ENCODE data around the gene MEGF11. TPM values are rescaled to one million over a fixed set of nuclear protein-coding genes. Genes with fewer than 3 reads are reported as not detected.
A peak's percentile ranks its signal among the peaks of the same experiment; 100 is the strongest.

Gene MEGF11
- total RNA-seq, 6 experiments from 2014 or later: not detected

- H3K27ac Mint-ChIP-seq: no peak overlapping the region
- TF ChIP-seq, protein P1, sequence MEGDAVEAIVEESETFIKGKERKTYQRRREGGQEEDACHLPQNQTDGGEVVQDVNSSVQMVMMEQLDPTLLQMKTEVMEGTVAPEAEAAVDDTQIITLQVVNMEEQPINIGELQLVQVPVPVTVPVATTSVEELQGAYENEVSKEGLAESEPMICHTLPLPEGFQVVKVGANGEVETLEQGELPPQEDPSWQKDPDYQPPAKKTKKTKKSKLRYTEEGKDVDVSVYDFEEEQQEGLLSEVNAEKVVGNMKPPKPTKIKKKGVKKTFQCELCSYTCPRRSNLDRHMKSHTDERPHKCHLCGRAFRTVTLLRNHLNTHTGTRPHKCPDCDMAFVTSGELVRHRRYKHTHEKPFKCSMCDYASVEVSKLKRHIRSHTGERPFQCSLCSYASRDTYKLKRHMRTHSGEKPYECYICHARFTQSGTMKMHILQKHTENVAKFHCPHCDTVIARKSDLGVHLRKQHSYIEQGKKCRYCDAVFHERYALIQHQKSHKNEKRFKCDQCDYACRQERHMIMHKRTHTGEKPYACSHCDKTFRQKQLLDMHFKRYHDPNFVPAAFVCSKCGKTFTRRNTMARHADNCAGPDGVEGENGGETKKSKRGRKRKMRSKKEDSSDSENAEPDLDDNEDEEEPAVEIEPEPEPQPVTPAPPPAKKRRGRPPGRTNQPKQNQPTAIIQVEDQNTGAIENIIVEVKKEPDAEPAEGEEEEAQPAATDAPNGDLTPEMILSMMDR (IDR thresholded peaks at IDR 0.05): peak; percentile 95
- H3K36me3 Mint-ChIP-seq (ENCODE audit: low read depth): no peaks in the 10 kb centered on the region
- H3K9me3 Mint-ChIP-seq: no peaks in the 10 kb centered on the region
- no peak overlapping the region for H3K4me3 Mint-ChIP-seq
- DNase-seq: peak; percentile 41
- peaks cover 11% of the 10 kb centered on the region for H3K27me3 Mint-ChIP-seq (ENCODE audit: insufficient read depth)
- no peaks in the 10 kb centered on the region for H3K4me1 Mint-ChIP-seq (ENCODE audit: low read depth)
These were observed 396.6 kb downstream of the MEGF11 start for GRCh38 chr15:65856821-65857455.

DNA sequence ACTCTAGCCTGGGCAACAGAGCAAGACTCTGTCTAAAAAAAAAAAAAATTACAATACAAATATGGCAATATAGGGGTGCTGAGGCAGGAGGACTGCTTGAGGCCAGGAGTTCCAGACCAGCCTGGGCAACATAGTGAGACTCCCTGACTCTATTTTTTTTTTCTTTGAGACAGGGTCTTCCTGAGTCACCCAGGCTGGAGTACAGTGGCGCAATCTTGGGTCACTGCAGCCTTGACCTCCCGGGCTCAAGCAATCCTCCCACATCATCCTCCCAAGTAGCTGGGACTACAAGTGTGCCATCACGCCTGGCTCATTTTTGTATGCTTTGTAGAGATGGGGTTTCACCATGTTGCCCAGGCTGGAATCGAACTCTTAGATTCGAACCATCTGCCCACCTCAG is 401.6 kb downstream of the MEGF11 start:
- no peak for DNase-seq
- H3K36me3 Mint-ChIP-seq (ENCODE audit: low read depth): no peaks in the 10 kb centered on the region
- H3K4me3 Mint-ChIP-seq: no peak overlapping the region
- H3K4me1 Mint-ChIP-seq (ENCODE audit: low read depth): no peaks in the 10 kb centered on the region
- no peak overlapping the region for H3K27ac Mint-ChIP-seq
- no peaks in the 10 kb centered on the region for H3K9me3 Mint-ChIP-seq
- TF ChIP-seq, protein P1 (IDR thresholded peaks at IDR 0.05): no peak
- peaks cover 13% of the 10 kb centered on the region for H3K27me3 Mint-ChIP-seq (ENCODE audit: insufficient read depth)

DNA sequence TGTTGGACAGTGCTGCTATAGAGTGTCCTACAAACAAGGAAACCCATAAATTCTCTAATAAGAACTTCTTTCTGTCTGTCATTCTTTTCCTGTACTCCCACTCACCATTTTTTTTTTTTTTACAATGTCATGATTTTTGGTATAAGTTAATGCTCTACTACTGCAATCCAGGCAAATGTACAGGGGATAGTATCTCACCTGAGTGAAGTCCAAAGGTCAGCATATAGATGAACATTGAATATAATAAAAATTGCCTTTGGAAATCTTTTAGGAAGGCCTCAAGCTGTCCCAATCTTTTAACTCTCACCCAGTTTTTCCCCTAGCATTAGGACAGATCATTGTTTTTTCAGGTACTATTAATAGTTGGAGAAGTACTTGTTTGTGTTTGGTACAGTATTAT is 405.6 kb downstream of the MEGF11 start:
- Mint-ChIP-seq H3K36me3 (ENCODE audit: low read depth) (no peaks in the 10 kb centered on the region), H3K27me3 (ENCODE audit: insufficient read depth) (peaks cover 6% of the 10 kb centered on the region; the same call in 1 of the 2 replicates), H3K4me3 (no peak overlapping the region), H3K27ac (no peak overlapping the region), H3K9me3 (no peaks in the 10 kb centered on the region), H3K4me1 (ENCODE audit: low read depth) (peaks cover 10% of the 10 kb centered on the region)
- DNase-seq: no peak
- TF ChIP-seq, protein P1 (IDR thresholded peaks at IDR 0.05): no peak

DNA sequence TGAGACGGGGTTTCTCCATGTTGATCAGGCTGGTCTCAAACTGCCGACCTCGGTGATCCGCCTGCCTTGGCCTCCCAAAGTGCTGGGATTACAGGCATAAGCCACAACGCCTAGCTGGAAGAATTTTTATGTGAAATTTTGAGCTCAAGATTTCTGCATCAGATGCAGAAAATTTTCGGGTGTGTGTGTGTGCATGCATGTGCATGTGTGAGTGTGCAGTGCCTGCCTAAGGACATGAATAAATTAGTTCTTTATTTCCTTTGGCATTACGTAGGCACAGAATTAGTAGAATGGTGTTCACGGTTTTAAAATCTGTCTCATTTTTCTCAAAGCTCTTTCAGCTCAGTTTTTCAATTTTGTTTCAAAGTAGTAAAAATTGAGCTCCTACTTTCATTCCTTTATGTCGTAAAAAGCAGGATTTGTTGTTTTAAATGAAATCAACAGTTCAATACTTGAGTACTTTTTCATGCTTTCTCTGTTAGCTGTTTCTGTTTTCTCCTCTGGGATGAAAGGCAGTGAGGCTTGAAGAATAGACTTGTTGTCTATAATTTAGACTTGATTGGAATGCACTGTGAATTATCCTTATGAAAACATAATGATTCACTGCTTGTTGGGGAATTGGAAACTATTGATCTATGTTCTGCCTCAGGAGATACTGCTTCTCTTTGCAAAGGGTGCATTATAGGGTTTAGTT is 407.6 kb downstream of the MEGF11 start:
- H3K27me3 Mint-ChIP-seq (ENCODE audit: insufficient read depth): peaks cover 2% of the 10 kb centered on the region; the same call in 1 of the 2 replicates
- H3K4me3 Mint-ChIP-seq: no peak overlapping the region; the same call in 1 of the 2 replicates
- TF ChIP-seq, protein P1 (IDR thresholded peaks at IDR 0.05): no peak
- H3K36me3 Mint-ChIP-seq (ENCODE audit: low read depth): no peaks in the 10 kb centered on the region
- H3K4me1 Mint-ChIP-seq (ENCODE audit: low read depth): peaks cover 20% of the 10 kb centered on the region
- H3K9me3 Mint-ChIP-seq: no peaks in the 10 kb centered on the region
- no peak overlapping the region for H3K27ac Mint-ChIP-seq
- DNase-seq: no peak

Small RNA genes lying within 50 kb of the gene (microRNA-seq; reads per million reads assigned to microRNA genes)
- not detected for gene MIR4311

Other genes with a start within 250 kb of the MEGF11 start
- 10 to 100 TPM; 10.6 to 14.9 (median 13.5) TPM for gene DIS3L, start 39.8 kb upstream of the MEGF11 start, total RNA-seq (2021; fragmentation: NEBNext Ultra II Directional; extraction: Animal tissue kit (Norgen Biotek cat#: 25700))
- gene TIPIN, start 102.9 kb upstream of the MEGF11 start, total RNA-seq (2021; fragmentation: NEBNext Ultra II Directional; extraction: Animal tissue kit (Norgen Biotek cat#: 25700)): 10 to 100 TPM in 5 of 6 experiments, 1 to 10 TPM in 1; 7.8 to 15.7 (median 14.4) TPM
- 10 to 100 TPM; 45.2 to 64.7 (median 49.5) TPM for gene MAP2K1, start 133.2 kb upstream of the MEGF11 start, total RNA-seq (2021; fragmentation: NEBNext Ultra II Directional; extraction: Animal tissue kit (Norgen Biotek cat#: 25700))
- gene SNAPC5, start 244.0 kb upstream of the MEGF11 start, total RNA-seq (2021; fragmentation: NEBNext Ultra II Directional; extraction: Animal tissue kit (Norgen Biotek cat#: 25700)): 10 to 100 TPM; 17.6 to 27.5 (median 22.5) TPM

Data from HFFc6 (cell line).